Measurements from ENCODE around the gene CMPK1.
"Not testable (repeated sequence)": the region's sequence is repeated elsewhere in the genome, so short reads cannot be mapped to it uniquely, and the experiment has no call there.

Gene CMPK1, protein sequence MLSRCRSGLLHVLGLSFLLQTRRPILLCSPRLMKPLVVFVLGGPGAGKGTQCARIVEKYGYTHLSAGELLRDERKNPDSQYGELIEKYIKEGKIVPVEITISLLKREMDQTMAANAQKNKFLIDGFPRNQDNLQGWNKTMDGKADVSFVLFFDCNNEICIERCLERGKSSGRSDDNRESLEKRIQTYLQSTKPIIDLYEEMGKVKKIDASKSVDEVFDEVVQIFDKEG

GRCh38 chr1:47333578-47333921 lies at the start of gene CMPK1:
Gene CMPK1 (plus strand): TSS chr1:47333790. CDS start chr1:47333946, 156 bp downstream.
- peak; percentile 72 for DNase-seq (ENCODE audit: low spot score)

DNA sequence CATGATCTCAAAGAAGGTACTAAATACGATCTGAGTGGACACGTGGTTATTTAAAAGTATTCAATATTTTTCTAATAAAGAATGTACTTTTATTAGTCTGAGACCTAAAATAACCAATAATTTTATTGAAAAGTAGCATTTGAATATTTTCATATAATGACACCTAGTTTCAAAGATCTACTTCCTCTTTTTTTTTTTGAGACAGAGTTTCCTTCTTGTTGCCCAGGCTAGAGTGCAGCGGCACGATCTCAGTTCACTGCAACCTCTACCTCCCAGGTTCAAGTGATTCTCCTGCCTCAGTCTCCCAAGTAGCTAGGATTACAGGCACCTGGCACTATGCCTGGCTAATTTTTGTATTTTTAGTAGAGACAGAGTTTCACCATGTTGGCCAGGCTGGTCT lies 45.5 kb upstream of the CMPK1 start:
- DNase-seq (ENCODE audit: low spot score), result not testable (repeated sequence)

GRCh38 chr1:47294863-47295262 lies 38.7 kb upstream of the CMPK1 start:
- DNase-seq (ENCODE audit: low spot score), result not testable (repeated sequence)

DNA sequence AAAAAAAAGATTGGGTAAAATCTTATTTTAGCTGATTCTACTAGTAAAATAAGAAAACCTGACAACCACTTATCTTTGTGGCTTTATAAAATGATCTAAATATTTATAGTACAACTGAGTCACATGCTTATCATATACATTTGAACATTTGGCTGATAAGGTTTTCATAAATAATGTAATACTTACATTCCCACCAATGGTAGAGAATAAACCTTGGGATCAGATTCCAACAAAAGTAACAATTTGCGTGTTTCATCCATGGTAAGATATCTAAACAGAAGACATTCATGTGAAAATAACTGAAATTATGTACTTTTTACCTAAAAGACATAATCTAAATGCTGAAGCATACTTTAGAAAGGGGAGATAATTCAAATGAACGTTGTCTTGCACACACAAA lies 38.0 kb upstream of the CMPK1 start:
- DNase-seq (ENCODE audit: low spot score), result no peak

- peak; percentile 3 for DNase-seq (ENCODE audit: low spot score)
These were observed 35.4 kb upstream of the CMPK1 start for GRCh38 chr1:47298025-47298699.

DNA sequence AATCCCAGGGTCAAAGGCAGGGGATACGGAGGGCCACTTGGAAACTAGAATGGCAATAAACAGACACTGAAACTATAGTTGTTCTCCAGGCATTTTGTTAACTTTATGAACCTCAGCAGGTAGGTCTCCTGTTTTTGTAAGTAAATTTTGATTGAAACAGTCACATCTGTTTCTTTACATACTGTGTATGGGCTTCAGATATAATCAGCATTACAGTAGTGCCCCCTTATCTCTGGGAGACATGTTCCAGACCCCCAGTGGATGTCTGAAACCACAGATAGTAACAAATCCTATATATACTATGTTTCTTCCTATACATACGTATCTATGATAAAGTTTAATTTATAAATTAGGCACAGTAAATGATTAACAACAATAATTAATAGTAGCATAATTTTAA lies 31.1 kb upstream of the CMPK1 start:
- no peak for DNase-seq (ENCODE audit: low spot score)

DNA sequence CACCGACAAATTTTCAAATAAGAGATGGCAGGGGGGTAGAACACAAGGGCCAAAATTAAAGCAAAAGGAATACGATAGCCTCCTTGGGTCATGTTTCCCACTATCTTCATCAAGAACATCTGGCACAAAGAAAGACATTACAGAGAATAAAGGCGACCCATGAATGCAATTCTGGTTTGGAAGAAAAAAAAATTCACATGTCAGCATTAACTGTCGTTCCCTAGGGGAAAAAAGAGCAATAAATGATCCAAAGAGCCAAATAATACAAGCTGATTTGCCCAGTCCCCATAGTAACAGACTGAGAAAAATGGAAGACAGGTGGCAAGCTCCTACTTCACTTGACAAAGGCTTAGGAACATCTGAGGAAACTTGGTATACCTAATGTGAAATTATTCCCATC lies 24.2 kb upstream of the CMPK1 start:
- no peak for DNase-seq (ENCODE audit: low spot score)

DNA sequence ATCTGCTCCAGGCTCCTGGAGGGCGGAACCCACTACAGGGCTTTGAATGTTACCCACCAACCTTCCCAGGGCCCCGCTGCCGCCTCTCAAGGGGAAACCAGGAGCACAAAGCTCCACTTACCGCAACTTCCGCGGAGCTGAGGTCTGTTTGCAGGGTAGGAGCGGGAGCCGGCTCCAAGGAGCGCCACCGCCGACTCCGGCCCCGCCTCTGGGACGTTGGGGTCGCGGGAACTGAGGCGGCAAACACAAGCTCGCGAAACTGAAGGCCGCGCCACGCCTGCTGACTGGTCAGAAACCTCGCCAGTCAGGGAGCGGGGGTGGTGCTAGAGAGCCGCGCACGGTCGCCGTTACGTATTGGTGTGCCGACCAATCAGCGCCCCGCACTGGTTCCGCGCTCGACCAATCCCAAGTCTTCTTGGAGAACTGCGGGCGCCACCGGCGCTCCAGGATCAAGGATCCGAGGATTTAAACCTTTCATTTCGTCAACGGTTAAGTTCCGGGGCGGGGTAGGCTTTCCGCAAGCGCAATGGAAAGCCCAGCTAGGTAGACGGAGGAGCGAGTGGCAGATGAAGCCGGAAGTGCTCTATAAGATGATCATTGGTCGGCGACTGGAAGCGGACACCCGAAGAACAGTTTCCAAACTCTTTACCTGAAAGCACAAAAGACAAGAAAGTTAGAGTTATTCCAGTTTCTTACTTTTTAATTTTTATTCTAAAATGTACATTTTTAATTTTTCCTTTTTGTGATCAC lies 19.5 kb upstream of the CMPK1 start, which contains the start of gene STIL:
Gene STIL, minus strand, starts transcription at position 233 of the 750 bp plus-strand sequence. CDS start 3,828 bp downstream, outside the sequence.
- peak; percentile 99 for DNase-seq (ENCODE audit: low spot score)

DNA sequence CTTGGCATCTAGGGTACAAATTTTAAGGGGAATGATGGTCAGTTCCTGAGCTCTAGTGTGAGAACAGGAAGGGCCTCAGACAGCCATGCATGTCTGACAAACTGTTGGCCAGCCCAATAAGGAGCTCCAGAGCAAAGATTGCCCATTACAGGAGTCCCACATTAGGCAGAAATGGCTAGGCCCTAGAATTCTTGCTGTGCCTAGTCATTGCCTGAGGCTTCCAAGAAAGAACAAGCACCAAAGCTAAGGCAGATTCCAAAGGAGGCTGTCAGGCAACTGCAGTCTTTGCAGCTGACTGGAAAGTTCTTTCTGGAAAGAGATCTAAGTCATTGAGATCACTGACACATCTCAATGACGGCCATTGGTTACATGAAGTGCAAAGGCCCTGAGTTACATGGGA lies 15.7 kb upstream of the CMPK1 start:
- no peak for DNase-seq (ENCODE audit: low spot score)

GRCh38 chr1:47319968-47320367 lies 13.6 kb upstream of the CMPK1 start:
- DNase-seq (ENCODE audit: low spot score), result not testable (repeated sequence)

- no peak for DNase-seq (ENCODE audit: low spot score)
These were observed 10.0 kb upstream of the CMPK1 start for GRCh38 chr1:47323599-47324031.

DNA sequence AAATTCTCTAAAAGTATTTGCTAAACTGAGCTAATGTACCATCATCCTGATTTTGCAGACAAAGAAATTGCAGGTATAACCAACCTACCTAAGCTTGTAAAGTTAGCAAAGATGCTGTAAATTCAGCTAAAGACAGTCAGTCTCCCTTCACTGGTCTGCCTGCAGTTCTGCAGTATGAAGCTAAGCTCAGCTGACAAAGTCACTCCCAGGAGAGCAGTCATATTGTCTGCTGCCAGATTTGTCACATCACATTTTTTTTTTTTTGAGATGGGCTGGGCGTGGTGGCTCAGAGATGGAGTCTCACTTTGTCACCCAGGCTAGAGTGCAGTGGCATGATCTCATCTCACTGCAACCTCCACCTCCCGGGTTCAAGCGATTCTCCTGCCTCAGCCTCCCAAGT lies 8.9 kb upstream of the CMPK1 start:
- DNase-seq (ENCODE audit: low spot score), result no peak

GRCh38 chr1:47325528-47325927 lies 8.1 kb upstream of the CMPK1 start:
- no peak for DNase-seq (ENCODE audit: low spot score)

DNA sequence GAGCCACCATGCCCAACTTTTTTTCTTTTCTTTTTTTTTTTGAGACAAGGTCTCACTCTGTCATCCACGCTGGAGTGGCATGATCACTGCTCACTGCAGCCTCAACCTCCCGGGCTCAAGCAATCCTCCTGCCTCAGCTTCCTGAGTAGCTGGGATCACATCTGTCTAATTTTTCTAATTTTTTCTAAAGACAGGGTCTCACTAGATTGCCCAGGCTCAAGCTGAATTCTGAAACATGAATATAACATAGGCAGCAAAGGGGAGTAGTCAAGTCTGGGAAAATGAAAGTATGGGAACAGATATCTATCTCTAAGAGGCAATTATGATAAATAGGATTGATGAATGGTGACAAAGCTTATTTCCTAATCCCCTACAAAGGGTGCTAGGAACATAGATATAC lies 7.3 kb upstream of the CMPK1 start:
- no peak for DNase-seq (ENCODE audit: low spot score)

- DNase-seq (ENCODE audit: low spot score), result no peak
These were observed 4.6 kb upstream of the CMPK1 start for GRCh38 chr1:47328992-47329391.

GRCh38 chr1:47330212-47330611 lies 3.4 kb upstream of the CMPK1 start:
- DNase-seq (ENCODE audit: low spot score), result no peak

GRCh38 chr1:47331875-47332274 lies 1.7 kb upstream of the CMPK1 start:
- no peak for DNase-seq (ENCODE audit: low spot score)

DNA sequence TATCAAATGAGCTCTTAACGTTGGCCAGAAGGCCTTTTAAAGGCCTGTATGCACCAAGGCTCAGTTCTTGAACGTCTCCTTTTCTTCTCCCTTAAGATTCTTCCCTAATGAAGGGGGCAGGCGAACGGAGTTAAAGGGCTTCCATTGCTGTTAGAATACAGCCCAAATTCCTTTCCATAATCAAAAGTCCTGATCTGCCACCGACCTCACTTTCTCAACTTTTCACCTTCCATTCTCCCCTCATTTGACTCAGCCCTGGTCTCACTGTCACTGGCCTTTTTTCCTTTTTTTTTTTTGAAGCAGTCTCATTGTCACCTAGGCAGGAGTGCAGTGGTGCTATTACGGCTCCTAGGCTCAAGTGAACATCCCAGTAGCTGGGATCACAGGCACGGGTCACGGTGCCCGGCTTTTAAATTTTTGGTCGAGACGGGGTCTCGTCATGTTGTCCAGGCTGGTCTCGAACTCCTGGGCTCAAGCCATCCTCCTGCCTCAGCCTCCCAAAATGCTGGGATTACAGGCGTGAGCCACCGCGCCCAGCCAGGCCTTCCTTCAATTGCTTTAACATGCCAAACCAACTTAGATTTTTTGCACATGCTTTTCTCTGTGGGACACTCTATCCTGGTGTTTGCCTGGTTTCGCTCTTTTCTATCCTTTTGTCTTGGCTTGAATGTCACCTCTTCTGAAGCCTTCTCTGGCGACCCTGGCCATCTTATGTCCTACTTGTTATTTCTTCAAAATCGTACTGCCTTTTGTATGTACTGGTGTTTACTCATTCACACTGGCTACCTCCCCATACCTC lies 612 bp upstream of the CMPK1 start:
- DNase-seq (ENCODE audit: low spot score), result no peak

DNA sequence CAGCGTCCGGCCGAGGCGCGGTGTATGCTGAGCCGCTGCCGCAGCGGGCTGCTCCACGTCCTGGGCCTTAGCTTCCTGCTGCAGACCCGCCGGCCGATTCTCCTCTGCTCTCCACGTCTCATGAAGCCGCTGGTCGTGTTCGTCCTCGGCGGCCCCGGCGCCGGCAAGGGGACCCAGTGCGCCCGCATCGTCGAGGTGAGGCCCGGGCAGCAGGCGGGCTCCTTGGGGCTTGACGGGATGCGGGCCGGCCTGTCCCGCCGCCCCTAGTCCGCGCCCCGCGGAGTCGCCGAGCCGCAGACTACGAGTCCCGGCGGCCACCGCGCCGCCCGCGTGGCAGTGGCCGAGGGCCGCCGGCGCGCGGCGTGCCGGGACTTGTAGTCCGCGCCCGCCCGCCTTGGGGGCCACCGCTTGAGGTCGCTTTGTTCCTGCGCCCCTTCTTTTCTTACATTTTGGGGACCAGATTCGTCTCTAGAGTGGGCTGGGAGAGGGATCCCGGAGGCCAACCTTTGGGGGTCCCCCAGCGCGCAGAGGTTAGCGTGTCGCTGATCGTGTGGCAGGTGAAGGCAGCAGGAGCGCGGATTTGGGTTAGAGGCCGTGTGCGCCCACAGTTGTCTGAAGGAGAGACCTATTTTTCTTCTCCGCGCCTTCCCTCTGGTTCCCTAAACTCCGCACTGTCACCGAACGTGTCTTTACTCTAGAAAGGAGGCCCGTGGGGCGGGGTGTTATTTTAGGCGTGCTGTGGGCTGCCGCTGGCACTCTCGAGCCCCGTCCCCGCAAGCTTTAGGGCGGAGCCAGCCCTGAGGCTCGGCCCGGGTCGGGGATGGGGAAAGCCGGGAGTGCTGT lies 553 bp downstream of the CMPK1 start:
- DNase-seq (ENCODE audit: low spot score), result peak; percentile 75

DNA sequence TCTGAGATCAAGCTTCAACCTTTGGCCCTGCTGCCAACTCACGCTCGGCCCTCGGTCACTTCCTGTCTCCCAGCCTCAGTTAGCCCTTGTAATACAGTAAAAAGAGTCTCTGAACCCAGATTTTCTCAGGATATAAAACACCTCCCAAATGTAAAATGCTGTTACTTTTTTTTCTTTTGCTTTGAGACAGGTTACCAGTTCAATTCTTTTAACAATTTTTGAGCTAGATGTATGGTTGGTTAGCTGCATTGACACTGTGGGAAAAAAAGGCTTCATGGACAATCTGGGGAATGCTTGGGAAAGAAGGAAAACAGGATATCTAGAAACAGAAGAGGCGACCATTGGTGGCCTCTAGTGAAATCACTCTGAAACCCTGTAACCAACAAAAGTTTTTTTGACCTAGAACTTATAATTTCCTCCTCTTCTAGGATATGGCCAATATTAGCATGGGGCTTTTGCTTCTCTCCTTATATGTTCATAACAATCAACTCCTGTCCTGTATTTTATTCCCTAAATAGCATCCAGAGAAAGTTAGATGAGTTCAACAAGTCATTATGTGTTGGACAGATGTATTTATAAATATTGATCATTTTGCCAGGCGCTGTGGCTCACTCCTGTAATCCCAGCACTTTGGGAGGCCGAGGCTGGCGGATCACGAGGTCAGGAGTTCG lies 1.3 kb downstream of the CMPK1 start:
- DNase-seq (ENCODE audit: low spot score), result no peak

DNA sequence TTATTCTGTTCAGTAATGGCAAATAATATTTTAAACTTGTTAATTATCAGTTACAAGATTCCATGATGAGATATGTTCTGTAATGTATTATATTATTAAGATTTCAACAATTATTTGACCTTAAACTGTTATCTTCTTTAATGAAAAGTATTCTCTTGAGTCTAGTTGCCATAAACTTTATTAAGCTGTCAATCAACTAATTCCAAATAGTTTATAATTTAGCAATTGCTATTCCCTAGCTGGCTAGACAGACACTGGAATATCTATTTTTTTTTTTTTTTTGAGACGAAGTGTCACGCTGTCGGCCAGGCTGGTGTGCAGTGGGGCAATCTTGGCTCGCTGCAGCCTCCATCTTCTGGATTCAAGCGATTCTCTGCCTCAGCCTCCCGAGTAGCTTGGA lies 3.8 kb downstream of the CMPK1 start:
- DNase-seq (ENCODE audit: low spot score), result no peak
